Endothelial cell (in vitro differentiated cells): ENCODE data around the gene ZP1. TPM values are rescaled to one million over a fixed set of nuclear protein-coding genes. Genes with fewer than 3 reads are reported as not detected.

Source experiments
- DNase-seq: peaks from one replicate; pipeline ENCODE4 v3.0.0; 2021; ENCODE audit warnings: low spot score
- H3K27ac Mint-ChIP-seq: one replicate; pipeline ENCODE4 v1.8.0; 2021; ENCODE audit warnings: mixed read lengths, inconsistent platforms; ENCODE audit not compliant: unreplicated experiment
- H3K27me3 Mint-ChIP-seq: one replicate; pipeline ENCODE4 v1.8.0; 2021; ENCODE audit warnings: mild to moderate bottlenecking, moderate library complexity, mixed read lengths, inconsistent platforms; ENCODE audit not compliant: unreplicated experiment
- H3K36me3 Mint-ChIP-seq: one replicate; pipeline ENCODE4 v1.8.0; 2021; ENCODE audit warnings: mild to moderate bottlenecking, low read depth, mixed read lengths, inconsistent platforms; ENCODE audit not compliant: unreplicated experiment
- H3K4me1 Mint-ChIP-seq: one replicate; pipeline ENCODE4 v1.8.0; 2021; ENCODE audit warnings: mild to moderate bottlenecking, mixed read lengths, inconsistent platforms; ENCODE audit not compliant: unreplicated experiment
- H3K4me3 Mint-ChIP-seq: one replicate; pipeline ENCODE4 v1.8.0; 2021; ENCODE audit warnings: mild to moderate bottlenecking, mixed read lengths, inconsistent platforms; ENCODE audit not compliant: unreplicated experiment
- H3K9me3 Mint-ChIP-seq: one replicate; pipeline ENCODE4 v1.8.0; 2021; ENCODE audit warnings: mixed read lengths, inconsistent platforms; ENCODE audit not compliant: unreplicated experiment
- total RNA-seq: library from RNA; stranded (reverse); fragmentation: NEBNext Ultra II Directional; extraction: Animal tissue kit (Norgen Biotek cat#: 25700); gene quantifications from one replicate; pipeline ENCODE4 v1.2.1, GENCODE V29; 2021; ENCODE audit not compliant: unreplicated experiment
- TF ChIP-seq, protein P1 (sequence below): fragments of 200-600 bp; sonication (generic); IDR thresholded peaks from one replicate; pipeline ENCODE4 v1.5.0; 2021; ENCODE audit warnings: antibody characterized with exemption; ENCODE audit not compliant: unreplicated experiment

The ZP1 gene
- total RNA-seq, 1 donor from 2014 or later, result not detected

DNA sequence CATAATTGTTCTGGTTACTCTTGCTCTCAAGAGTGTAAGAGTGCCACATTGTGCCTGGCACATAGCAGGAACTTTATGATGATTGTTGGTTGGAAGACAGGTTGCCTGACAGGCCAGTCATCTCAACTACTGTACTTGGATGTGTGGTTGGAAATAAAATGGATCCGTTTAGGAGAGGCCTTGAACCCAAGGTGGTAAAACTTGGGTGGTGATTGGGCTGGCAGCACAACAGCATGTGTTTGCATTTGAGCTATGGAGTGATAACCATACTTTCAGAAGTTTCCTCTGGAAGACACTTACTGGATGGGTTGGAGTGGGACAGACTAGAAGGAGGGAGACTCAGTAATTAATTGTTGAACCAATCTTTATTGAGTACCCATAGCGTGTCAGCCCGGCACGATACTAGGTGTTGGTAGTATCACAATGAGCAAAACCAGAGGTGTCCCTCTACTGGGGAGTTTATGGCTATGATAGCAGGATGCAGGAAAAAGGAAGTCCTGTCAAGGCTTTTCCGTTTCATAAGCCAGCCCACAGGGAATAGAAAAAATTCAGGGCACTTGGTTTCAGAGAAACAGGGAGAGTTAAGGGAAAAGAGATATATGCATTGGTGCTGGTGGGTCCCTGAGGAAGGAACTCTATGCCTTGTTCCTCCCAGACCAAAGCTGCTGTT, 43.5 kb downstream of the ZP1 start:
- H3K36me3 Mint-ChIP-seq, result peaks cover 9% of the 10 kb centered on the region
- DNase-seq, result peak; percentile 36
- H3K4me1 Mint-ChIP-seq, result peaks cover 63% of the 10 kb centered on the region
- peak overlapping the region; percentile 72 for H3K4me3 Mint-ChIP-seq
- no peaks in the 10 kb centered on the region for H3K9me3 Mint-ChIP-seq
- H3K27me3 Mint-ChIP-seq, result peaks cover 17% of the 10 kb centered on the region
- peak overlapping the region; percentile 98 for H3K27ac Mint-ChIP-seq
- TF ChIP-seq, protein P1, sequence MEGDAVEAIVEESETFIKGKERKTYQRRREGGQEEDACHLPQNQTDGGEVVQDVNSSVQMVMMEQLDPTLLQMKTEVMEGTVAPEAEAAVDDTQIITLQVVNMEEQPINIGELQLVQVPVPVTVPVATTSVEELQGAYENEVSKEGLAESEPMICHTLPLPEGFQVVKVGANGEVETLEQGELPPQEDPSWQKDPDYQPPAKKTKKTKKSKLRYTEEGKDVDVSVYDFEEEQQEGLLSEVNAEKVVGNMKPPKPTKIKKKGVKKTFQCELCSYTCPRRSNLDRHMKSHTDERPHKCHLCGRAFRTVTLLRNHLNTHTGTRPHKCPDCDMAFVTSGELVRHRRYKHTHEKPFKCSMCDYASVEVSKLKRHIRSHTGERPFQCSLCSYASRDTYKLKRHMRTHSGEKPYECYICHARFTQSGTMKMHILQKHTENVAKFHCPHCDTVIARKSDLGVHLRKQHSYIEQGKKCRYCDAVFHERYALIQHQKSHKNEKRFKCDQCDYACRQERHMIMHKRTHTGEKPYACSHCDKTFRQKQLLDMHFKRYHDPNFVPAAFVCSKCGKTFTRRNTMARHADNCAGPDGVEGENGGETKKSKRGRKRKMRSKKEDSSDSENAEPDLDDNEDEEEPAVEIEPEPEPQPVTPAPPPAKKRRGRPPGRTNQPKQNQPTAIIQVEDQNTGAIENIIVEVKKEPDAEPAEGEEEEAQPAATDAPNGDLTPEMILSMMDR, result no peak

DNA sequence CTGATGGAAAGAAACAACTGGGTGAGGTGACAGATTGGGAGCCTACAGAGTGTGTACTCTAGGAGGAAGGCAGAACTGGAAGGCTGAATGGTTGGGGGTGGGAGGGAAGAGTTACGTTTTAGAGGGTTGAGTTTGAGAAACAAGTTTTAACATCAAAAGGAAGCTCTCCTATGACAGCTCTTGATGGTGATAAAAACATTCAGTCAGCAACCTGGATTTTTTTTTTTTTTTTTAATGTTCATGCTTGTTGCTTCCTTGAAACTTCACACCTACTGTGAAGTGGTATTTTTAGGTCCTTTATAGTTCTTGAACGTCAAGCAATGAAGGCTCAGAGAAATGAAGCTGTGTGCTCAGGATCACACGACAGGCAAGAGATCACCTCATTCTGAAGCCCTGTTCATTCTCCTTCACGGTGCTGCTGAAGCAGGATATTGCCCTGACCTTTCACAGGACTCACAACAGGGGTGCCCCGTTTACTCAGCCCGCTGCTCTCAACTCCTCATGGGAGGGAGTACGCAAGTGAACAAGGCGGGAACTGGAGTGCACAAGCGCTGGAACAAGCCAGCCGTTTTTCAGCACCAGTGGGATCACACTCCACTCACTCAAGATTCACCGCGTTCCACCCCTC, 45.0 kb downstream of the ZP1 start:
- TF ChIP-seq, protein P1, result no peak
- H3K9me3 Mint-ChIP-seq, result no peaks in the 10 kb centered on the region
- H3K27ac Mint-ChIP-seq, result peak overlapping the region; percentile 98
- H3K36me3 Mint-ChIP-seq, result peaks cover 12% of the 10 kb centered on the region
- peaks cover 17% of the 10 kb centered on the region for H3K27me3 Mint-ChIP-seq
- peaks cover 66% of the 10 kb centered on the region for H3K4me1 Mint-ChIP-seq
- DNase-seq, result no peak
- peak overlapping the region; percentile 44 for H3K4me3 Mint-ChIP-seq

DNA sequence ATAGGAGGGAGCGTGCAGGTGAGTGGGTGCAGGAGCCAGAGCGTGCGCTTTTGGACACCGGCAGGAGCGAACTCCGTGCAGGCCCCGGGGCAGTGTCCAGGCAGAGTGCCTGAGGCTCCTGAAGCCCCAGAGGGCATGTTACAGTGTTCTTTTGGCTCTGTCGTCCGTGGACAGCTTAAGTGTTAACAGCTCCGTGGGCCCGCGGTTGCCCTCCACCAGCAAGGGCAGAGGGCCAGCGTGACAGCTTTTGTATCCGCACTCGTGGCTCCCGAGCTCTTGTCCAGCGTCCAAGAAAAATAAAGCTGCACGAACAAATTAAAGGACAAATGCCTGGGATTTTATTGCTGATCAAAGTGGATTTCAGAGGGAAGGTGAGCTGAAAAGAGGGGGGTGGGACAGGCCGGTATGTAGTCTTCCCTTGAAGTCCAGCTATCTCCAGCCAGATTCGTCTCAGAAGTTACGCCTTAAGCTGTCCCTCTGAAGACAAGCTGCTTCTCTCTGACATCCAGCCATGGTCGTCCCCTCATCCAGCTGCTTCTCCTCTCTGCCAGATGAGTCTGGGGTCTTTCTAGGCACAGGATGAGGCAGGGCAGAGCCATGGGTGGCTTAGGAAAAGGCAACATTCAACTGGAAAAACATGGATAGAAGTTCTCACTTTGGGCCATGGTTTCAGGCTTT, 45.6 kb downstream of the ZP1 start:
- DNase-seq, result no peak
- Mint-ChIP-seq H3K27me3 (peaks cover 17% of the 10 kb centered on the region), H3K4me1 (peaks cover 64% of the 10 kb centered on the region), H3K36me3 (peaks cover 12% of the 10 kb centered on the region), H3K27ac (peak overlapping the region; percentile 99), H3K9me3 (no peaks in the 10 kb centered on the region), H3K4me3 (peak overlapping the region; percentile 99)
- TF ChIP-seq, protein P1, result no peak

DNA sequence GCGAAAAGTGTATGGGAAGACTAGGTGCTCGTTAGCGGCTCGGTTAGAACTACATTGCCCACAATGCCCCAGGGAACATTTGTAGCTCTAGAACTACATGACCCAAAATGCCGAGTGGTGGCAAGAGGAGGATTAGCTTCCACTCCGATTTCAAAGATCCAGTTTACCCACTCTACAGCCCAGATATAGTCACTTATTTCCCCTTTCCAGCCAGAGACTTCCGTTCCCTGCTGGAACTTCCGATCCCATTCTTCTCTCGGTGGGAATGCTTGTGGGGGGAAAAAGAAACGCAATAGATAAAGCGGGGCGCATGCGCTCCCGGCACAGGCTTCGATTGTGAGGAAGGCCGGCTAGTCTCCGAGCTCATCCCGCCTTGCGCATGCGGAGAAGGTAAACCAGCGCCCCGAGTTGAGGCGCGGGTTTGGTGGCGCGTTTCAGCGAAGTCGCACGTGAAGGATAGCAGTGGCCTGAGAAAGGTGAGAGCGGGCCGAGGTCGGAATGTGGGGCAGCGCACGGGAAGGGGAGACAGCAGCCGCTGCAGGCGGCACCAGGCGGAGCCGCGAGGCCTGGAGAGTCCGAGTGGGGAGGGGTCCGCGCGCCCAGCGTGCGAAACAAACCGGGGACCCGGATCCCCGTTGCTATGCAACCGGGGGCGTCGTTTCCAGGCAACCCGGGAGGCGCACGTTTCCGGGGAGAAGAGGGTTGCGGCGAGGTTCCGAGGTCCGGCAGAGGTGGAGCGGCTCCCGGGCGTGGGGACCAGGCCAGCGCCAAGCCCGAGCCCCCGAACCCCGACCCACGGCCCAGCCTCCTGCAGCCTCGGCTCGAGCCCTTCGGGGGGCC, 46.7 kb downstream of the ZP1 start, which contains the start of gene TMEM109:
Gene TMEM109, plus strand, starts transcription at position 366 of the 840 bp plus-strand sequence. CDS start 5,536 bp downstream, outside the sequence.
- H3K27me3 Mint-ChIP-seq, result peaks cover 16% of the 10 kb centered on the region
- H3K4me1 Mint-ChIP-seq, result peaks cover 59% of the 10 kb centered on the region
- H3K36me3 Mint-ChIP-seq, result peaks cover 6% of the 10 kb centered on the region
- TF ChIP-seq, protein P1, result no peak
- H3K9me3 Mint-ChIP-seq, result no peaks in the 10 kb centered on the region
- DNase-seq, result peak; percentile 79
- H3K4me3 Mint-ChIP-seq, result peak within 1 kb of the TSS; percentile 99
- peak within 1 kb of the TSS; percentile 99 for H3K27ac Mint-ChIP-seq
